SK-N-SH treated with all-trans-retinoic acid at 6 μM for 48 hours (cell line): ENCODE data around the gene LAGE3.

Experiments
- ARNTL ChIP-seq: fragments of 450-650 bp; formaldehyde crosslinking; IDR thresholded peaks from 2 replicates; pipeline ENCODE4 v1.5.0; 2020; ENCODE audit warnings: low read depth, mild to moderate bottlenecking, moderate library complexity, borderline replicate concordance
- ESRRG ChIP-seq: fragments of 250-450 bp; sonication (Bioruptor Pico); IDR thresholded peaks from 2 replicates; pipeline ENCODE4 v1.6.1; 2021; ENCODE audit warnings: mild to moderate bottlenecking
- ZFP3 ChIP-seq: fragments of 250-450 bp; sonication (Bioruptor Pico); IDR thresholded peaks from 2 replicates; pipeline ENCODE4 v1.5.0; 2020; ENCODE audit warnings: mild to moderate bottlenecking, moderate library complexity
- TF ChIP-seq, protein P1 (sequence below): fragments of 250-450 bp; sonication (Bioruptor Pico); IDR thresholded peaks from 2 replicates; pipeline ENCODE4 v1.8.0; 2020; ENCODE audit warnings: mild to moderate bottlenecking, moderate library complexity, borderline replicate concordance

DNA sequence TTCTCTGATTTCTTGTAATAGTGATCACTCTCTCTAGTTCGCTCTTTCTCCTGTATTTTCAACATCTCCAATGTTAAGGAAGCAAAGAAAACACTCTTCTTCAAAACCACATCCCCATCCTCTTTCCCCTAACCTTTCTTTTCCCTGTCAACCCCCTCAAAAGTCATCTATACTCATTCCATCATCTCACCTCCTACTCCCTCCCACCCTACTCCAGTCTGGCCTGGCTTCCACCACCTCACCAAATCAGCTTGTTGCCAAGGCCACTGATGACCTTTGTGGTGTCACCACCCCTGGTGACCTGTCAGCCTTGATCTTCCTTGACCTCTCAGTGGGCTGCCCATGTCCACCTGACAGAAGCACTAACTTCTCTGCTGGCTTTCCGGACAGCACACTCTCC is 34.6 kb upstream of the LAGE3 start:
- TF ChIP-seq ESRRG (CRISPR knock-in tag) (no peak), ARNTL (CRISPR knock-in tag) (no peak), ZFP3 (no peak)
- TF ChIP-seq, protein P1, sequence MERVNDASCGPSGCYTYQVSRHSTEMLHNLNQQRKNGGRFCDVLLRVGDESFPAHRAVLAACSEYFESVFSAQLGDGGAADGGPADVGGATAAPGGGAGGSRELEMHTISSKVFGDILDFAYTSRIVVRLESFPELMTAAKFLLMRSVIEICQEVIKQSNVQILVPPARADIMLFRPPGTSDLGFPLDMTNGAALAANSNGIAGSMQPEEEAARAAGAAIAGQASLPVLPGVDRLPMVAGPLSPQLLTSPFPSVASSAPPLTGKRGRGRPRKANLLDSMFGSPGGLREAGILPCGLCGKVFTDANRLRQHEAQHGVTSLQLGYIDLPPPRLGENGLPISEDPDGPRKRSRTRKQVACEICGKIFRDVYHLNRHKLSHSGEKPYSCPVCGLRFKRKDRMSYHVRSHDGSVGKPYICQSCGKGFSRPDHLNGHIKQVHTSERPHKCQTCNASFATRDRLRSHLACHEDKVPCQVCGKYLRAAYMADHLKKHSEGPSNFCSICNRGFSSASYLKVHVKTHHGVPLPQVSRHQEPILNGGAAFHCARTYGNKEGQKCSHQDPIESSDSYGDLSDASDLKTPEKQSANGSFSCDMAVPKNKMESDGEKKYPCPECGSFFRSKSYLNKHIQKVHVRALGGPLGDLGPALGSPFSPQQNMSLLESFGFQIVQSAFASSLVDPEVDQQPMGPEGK (CRISPR knock-in tag): no peak
